GM21423 (cell line): ENCODE measurements around the gene SMCHD1.
"Not testable (repeated sequence)": the region's sequence is repeated elsewhere in the genome, so short reads cannot be mapped to it uniquely, and the experiment has no call there.

Experiments
- ATAC-seq: cut with Tn5 transposase; IDR thresholded peaks from one replicate; pipeline ENCODE4 v1.9.1; 2021; ENCODE audit warnings: mild to moderate bottlenecking, moderate library complexity; ENCODE audit not compliant: unreplicated experiment

Gene SMCHD1

GRCh38 chr18:2811416-2811815 is 155.9 kb downstream of the SMCHD1 start:
- ATAC-seq: no peak

- ATAC-seq: no peak
Measured at GRCh38 chr18:2814928-2815327, 159.4 kb downstream of the SMCHD1 start.

- no peak for ATAC-seq
Measured at GRCh38 chr18:2818281-2818680, 162.8 kb downstream of the SMCHD1 start.

- ATAC-seq: no peak
Measured at GRCh38 chr18:2821695-2822094, 166.2 kb downstream of the SMCHD1 start.

- ATAC-seq: no peak
Measured at GRCh38 chr18:2822213-2822921, 166.8 kb downstream of the SMCHD1 start.

GRCh38 chr18:2823202-2823601 is 167.7 kb downstream of the SMCHD1 start:
- ATAC-seq: no peak

- ATAC-seq: no peak
Measured at GRCh38 chr18:2823966-2824365, 168.4 kb downstream of the SMCHD1 start.

- ATAC-seq: no peak
Measured at GRCh38 chr18:2824865-2825264, 169.3 kb downstream of the SMCHD1 start.

GRCh38 chr18:2825613-2826175 is 170.2 kb downstream of the SMCHD1 start:
- no peak for ATAC-seq

- ATAC-seq: no peak
Measured at GRCh38 chr18:2826581-2826980, 171.1 kb downstream of the SMCHD1 start.

GRCh38 chr18:2827061-2827460 is 171.5 kb downstream of the SMCHD1 start:
- no peak for ATAC-seq

- ATAC-seq: not testable (repeated sequence)
Measured at GRCh38 chr18:2836118-2836517, 180.6 kb downstream of the SMCHD1 start.

- ATAC-seq: not testable (repeated sequence)
Measured at GRCh38 chr18:2837290-2837689, 181.8 kb downstream of the SMCHD1 start.

GRCh38 chr18:2839202-2839601 is 183.7 kb downstream of the SMCHD1 start:
- ATAC-seq: no peak

- no peak for ATAC-seq
Measured at GRCh38 chr18:2840521-2840920, 185.0 kb downstream of the SMCHD1 start.

- ATAC-seq: no peak
Measured at GRCh38 chr18:2843146-2843545, 187.6 kb downstream of the SMCHD1 start.

GRCh38 chr18:2845172-2845571 is 189.6 kb downstream of the SMCHD1 start:
- no peak for ATAC-seq

- peak; percentile 60 for ATAC-seq
Measured at GRCh38 chr18:2846636-2847316, 191.2 kb downstream of the SMCHD1 start, which contains the start of gene EMILIN2. Gene EMILIN2 (plus strand): TSS chr18:2847006. CDS start chr18:2847189, 183 bp downstream.

GRCh38 chr18:2847317-2848246 is 192.1 kb downstream of the SMCHD1 start:
- peak; percentile 36 for ATAC-seq

- no peak for ATAC-seq
Measured at GRCh38 chr18:2848247-2849246, 193.0 kb downstream of the SMCHD1 start.
